Vagina (tissue), 2 donors: Measurements from ENCODE around the gene ATRIP.

Source experiments
- POLR2A ChIP-seq, 2 donors: fragments of 450-650 bp; IDR thresholded peaks; one replicate each; pipeline ENCODE4 v1.6.1; 2017; ENCODE audit warnings: antibody characterized with exemption in 2 of 2, mild to moderate bottlenecking in 2 of 2, moderate library complexity in 2 of 2
- TF ChIP-seq, protein P1 (sequence below), 3 experiments: fragments of 450-650 bp in 2 of 3; fragments of 200-600 bp in 1 of 3; sonication (generic) in 1 of 3; IDR thresholded peaks; one replicate each; pipeline ENCODE4 v1.5.1; 2017 to 2019; ENCODE audit warnings: antibody characterized with exemption in 3 of 3, mild to moderate bottlenecking in 2 of 3, moderate library complexity in 2 of 3

- no peak for TF ChIP-seq POLR2A (IDR thresholded peaks at IDR 0.05)
- TF ChIP-seq, protein P1, sequence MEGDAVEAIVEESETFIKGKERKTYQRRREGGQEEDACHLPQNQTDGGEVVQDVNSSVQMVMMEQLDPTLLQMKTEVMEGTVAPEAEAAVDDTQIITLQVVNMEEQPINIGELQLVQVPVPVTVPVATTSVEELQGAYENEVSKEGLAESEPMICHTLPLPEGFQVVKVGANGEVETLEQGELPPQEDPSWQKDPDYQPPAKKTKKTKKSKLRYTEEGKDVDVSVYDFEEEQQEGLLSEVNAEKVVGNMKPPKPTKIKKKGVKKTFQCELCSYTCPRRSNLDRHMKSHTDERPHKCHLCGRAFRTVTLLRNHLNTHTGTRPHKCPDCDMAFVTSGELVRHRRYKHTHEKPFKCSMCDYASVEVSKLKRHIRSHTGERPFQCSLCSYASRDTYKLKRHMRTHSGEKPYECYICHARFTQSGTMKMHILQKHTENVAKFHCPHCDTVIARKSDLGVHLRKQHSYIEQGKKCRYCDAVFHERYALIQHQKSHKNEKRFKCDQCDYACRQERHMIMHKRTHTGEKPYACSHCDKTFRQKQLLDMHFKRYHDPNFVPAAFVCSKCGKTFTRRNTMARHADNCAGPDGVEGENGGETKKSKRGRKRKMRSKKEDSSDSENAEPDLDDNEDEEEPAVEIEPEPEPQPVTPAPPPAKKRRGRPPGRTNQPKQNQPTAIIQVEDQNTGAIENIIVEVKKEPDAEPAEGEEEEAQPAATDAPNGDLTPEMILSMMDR (IDR thresholded peaks at IDR 0.05) = no peak
These were observed 42.8 kb upstream of the ATRIP start for GRCh38 chr3:48403533-48404439.
